Measurements from ENCODE around the gene SARM1. TPM values are rescaled to one million over a fixed set of nuclear protein-coding genes. Genes with fewer than 3 reads are reported as not detected.
A peak's percentile ranks its signal among the peaks of the same experiment; 100 is the strongest.

SARM1 gene
- total and polyA plus RNA-seq, 2 of the 8 experiments (the other 6 are each of a cell fraction or from before 2014, with no cell fraction given), result 5.8 to 9.2 TPM

GRCh38 chr17:28413804-28414203 is 42.3 kb downstream of the SARM1 start:
- peak in 1 of 3 experiments; percentile 22; a peak in 1 of 4 replicates for TF ChIP-seq CTCF (IDR thresholded peaks at IDR 0.05; ENCODE audit: control extremely low read depth in 1 of 3, insufficient read depth in 1 of 3, low read depth in 1 of 3, low read length in 3 of 3)
- no peak for TF ChIP-seq TCF12 (IDR thresholded peaks at IDR 0.05; ENCODE audit: low read depth, low read length)
- H4K91ac ChIP-seq (replicated peaks; ENCODE audit: insufficient read length, low read length), result no peak overlapping the region
- no peak for DNase-seq (ENCODE audit: low read depth in 1 of 2, low spot score in 2 of 2)
- no peak overlapping the region for H2BK120ac ChIP-seq (replicated peaks; ENCODE audit: low read depth, low read length)
- H3K4me1 ChIP-seq (replicated peaks in 1 of 4; ENCODE audit: control insufficient read depth in 3 of 4, insufficient read depth in 4 of 4, low read length in 3 of 4), result peaks cover 0 to 6% (median 2%) of the 10 kb centered on the region in 4 experiments; a peak in 4 of 7 replicates
- no peaks in the 10 kb centered on the region for H4K20me1 ChIP-seq (replicated peaks in 1 of 2; ENCODE audit: control insufficient read depth in 1 of 2, insufficient read depth in 2 of 2, low read length in 2 of 2)
- no peak overlapping the region for H3K9ac ChIP-seq (replicated peaks in 1 of 4; ENCODE audit: extremely low read depth in 1 of 4, low read depth in 3 of 4, low read length in 3 of 4)
- H3K4me2 ChIP-seq (ENCODE audit: insufficient read depth in 1 of 2, low read depth in 2 of 2, low read length in 2 of 2), result no peak overlapping the region
- H2BK5ac ChIP-seq (ENCODE audit: low read depth, low read length), result no peak overlapping the region
- H3K79me1 ChIP-seq (ENCODE audit: low read depth, low read length), result no peaks in the 10 kb centered on the region
- WGBS, 2 experiments (ENCODE audit: extremely low coverage in 1 of 2, insufficient coverage in 1 of 2, insufficient read length in 1 of 2, insufficient replicate concordance in 2 of 2, low coverage in 1 of 2, low lambda C conversion rate in 2 of 2, missing lambda C conversion rate in 1 of 2), result 68% methylated on average over 7 of the region's 7 CpGs; no CpG with 5 or more reads in 1 of the 2 experiments
- no peak overlapping the region for H2AFZ ChIP-seq (ENCODE audit: low read length)
- no peak overlapping the region for H3K18ac ChIP-seq (ENCODE audit: extremely low read depth, low read length)
- H4K8ac ChIP-seq (ENCODE audit: extremely low read depth, insufficient read depth, low read length), result no peak overlapping the region
- ChIA-PET POLR2A (ENCODE audit: partially characterized antibody) (no interaction called here), CTCF (ENCODE audit: partially characterized antibody) (interaction anchor here (1.1 to 8.9 kb wide), 3 partner anchors 31 to 122 kb away, joined by 3 to 142 read pairs (median 4); no protein-coding TSS in a partner anchor)
- H2AK5ac ChIP-seq (ENCODE audit: low read depth, low read length), result no peak overlapping the region
- no peaks in the 10 kb centered on the region for H3K9me3 ChIP-seq (ENCODE audit: insufficient read depth in 2 of 2, low read depth in 1 of 2, low read length in 1 of 2)
- H3K23ac ChIP-seq (ENCODE audit: insufficient read length), result no peak overlapping the region
- no peak overlapping the region for H3K27ac ChIP-seq (ENCODE audit: low read depth, low read length)
- H3K27me3 ChIP-seq (replicated peaks in 1 of 4; ENCODE audit: control insufficient read depth in 3 of 4, extremely low read depth in 1 of 4, insufficient read depth in 3 of 4, low read length in 3 of 4), result peaks cover 2 to 26% (median 17%) of the 10 kb centered on the region in 4 experiments
- no peak overlapping the region for H4K5ac ChIP-seq (ENCODE audit: insufficient read length, low read depth, low read length)
- H3K4me3 ChIP-seq (ENCODE audit: extremely low read depth in 1 of 4, insufficient read depth in 2 of 4, low read depth in 3 of 4, low read length in 4 of 4), result no peak overlapping the region
- no peak overlapping the region for H2BK15ac ChIP-seq (ENCODE audit: low read length)
- H3K79me2 ChIP-seq (ENCODE audit: control insufficient read depth in 1 of 2, insufficient read depth in 2 of 2, low read length in 2 of 2), result no peaks in the 10 kb centered on the region
- no peak overlapping the region for H2BK20ac ChIP-seq (ENCODE audit: low read length)
- no peak overlapping the region for H3K56ac ChIP-seq (replicated peaks; ENCODE audit: insufficient read length, low read depth, low read length)
- no peaks in the 10 kb centered on the region for H3K36me3 ChIP-seq (ENCODE audit: control insufficient read depth in 2 of 4, insufficient read depth in 4 of 4, low read length in 3 of 4)
- no peak overlapping the region for H3K4ac ChIP-seq (replicated peaks; ENCODE audit: insufficient read length, low read depth, low read length)
- H3K23me2 ChIP-seq (ENCODE audit: low read depth, low read length), result no peaks in the 10 kb centered on the region
- H2BK12ac ChIP-seq (ENCODE audit: low read depth, low read length), result no peak overlapping the region
- H3K14ac ChIP-seq (ENCODE audit: insufficient read length), result no peak overlapping the region
- FAIRE-seq, result no peak

Measured in H1 (cell line).